ENCODE results near the gene TRAK1. TPM values are rescaled to one million over a fixed set of nuclear protein-coding genes. Genes with fewer than 3 reads are reported as not detected.

The TRAK1 gene
- total and polyA plus RNA-seq, 2 of the 4 experiments (the other 2 are of a cell fraction) = 25.6 to 28.1 TPM

GRCh38 chr3:42110631-42111030, 19.5 kb downstream of the TRAK1 start:
- no peak for DNase-seq
- H4K20me1 ChIP-seq (ENCODE audit: insufficient read depth, low read length) = no peaks in the 10 kb centered on the region
- no peak overlapping the region for H2BK5ac ChIP-seq (ENCODE audit: low read depth, low read length, poor library complexity, severe bottlenecking)
- H4K5ac ChIP-seq (ENCODE audit: low read depth, low read length) = no peak overlapping the region
- H3K79me1 ChIP-seq (ENCODE audit: low read depth in 1 of 2, low read length in 2 of 2) = peaks cover 0 to 14% of the 10 kb centered on the region in 2 experiments; a peak in 2 of 4 replicates
- H3K4me3 ChIP-seq (ENCODE audit: insufficient read depth, low read depth, low read length) = no peak overlapping the region
- in situ Hi-C loops (cut with MboI; ENCODE audit: low sequenced_read_pairs) = loop anchor here (25.0 kb wide), 1 partner anchor 327 kb away; no protein-coding TSS in a partner anchor
- H3K27me3 ChIP-seq (ENCODE audit: control insufficient read depth, insufficient read depth, low read length) = no peaks in the 10 kb centered on the region
- intact Hi-C loops (cut with micrococcal nuclease) = no loop called here
- no peak overlapping the region for H3K4me2 ChIP-seq (ENCODE audit: low read depth, low read length)
- 89% methylated on average over 2 of the region's 3 CpGs; no CpG with 5 or more reads in 1 of the 2 experiments for WGBS, 2 experiments (ENCODE audit: extremely low coverage in 2 of 2, insufficient read length in 1 of 2)
- dilution Hi-C loops (cut with HindIII; ENCODE audit: low sequenced_read_pairs, unreplicated experiment) = no loop called here
- H3K9me1 ChIP-seq (ENCODE audit: insufficient read depth, low read length) = no peaks in the 10 kb centered on the region; the same call in 1 of the 2 replicates
- no peak overlapping the region for H3K56ac ChIP-seq (ENCODE audit: extremely low read depth, insufficient read depth, low read length)
- H2BK120ac ChIP-seq (ENCODE audit: low read depth, low read length) = no peak overlapping the region
- no peak overlapping the region for H2AK5ac ChIP-seq (ENCODE audit: low read depth, low read length)
- no peak overlapping the region for H3K23ac ChIP-seq (ENCODE audit: low read depth, low read length)
- no peak overlapping the region for H4K8ac ChIP-seq (ENCODE audit: low read depth in 2 of 2, low read length in 2 of 2)
- CTCF ChIA-PET = interaction anchor here (1.3 kb wide), 1 partner anchor 81 kb away, joined by 3 read pairs; no protein-coding TSS in a partner anchor
- BruUV-seq (replicated peaks) = no TSS peak
- POLR2A ChIA-PET (ENCODE audit: unreplicated experiment) = no interaction called here
- no peak overlapping the region for H3K4ac ChIP-seq (ENCODE audit: low read depth, low read length)
- TF ChIP-seq NFE2L2 (IDR thresholded peaks at IDR 0.05; ENCODE audit: low read depth, low read length) (no peak), USF2 (IDR thresholded peaks at IDR 0.05; ENCODE audit: low read depth, low read length) (no peak), RCOR1 (IDR thresholded peaks at IDR 0.05; ENCODE audit: insufficient replicate concordance, low read length) (no peak), RFX5 (IDR thresholded peaks at IDR 0.05; ENCODE audit: low read depth, low read length) (no peak), POLR2A (IDR thresholded peaks at IDR 0.05; ENCODE audit: low read depth, low read length) (no peak), CEBPB (IDR thresholded peaks at IDR 0.05; ENCODE audit: low read depth, low read length) (no peak), SMC3 (IDR thresholded peaks at IDR 0.05; ENCODE audit: low read depth, low read length) (no peak), CTCF (conservative IDR thresholded peaks at IDR 0.05; ENCODE audit: low read depth, low read length) (no peak), MAFK (IDR thresholded peaks at IDR 0.05; ENCODE audit: low read depth, low read length) (no peak), RAD21 (IDR thresholded peaks at IDR 0.05; ENCODE audit: low read length) (no peak), ELK1 (IDR thresholded peaks at IDR 0.05; ENCODE audit: borderline replicate concordance, low read depth, low read length) (no peak), MXI1 (IDR thresholded peaks at IDR 0.05; ENCODE audit: borderline replicate concordance, low read depth, low read length) (no peak), MAZ (IDR thresholded peaks at IDR 0.05; ENCODE audit: borderline replicate concordance, low read depth, low read length) (no peak), CHD1 (IDR thresholded peaks at IDR 0.05; ENCODE audit: low read depth, low read length) (no peak), BHLHE40 (IDR thresholded peaks at IDR 0.05; ENCODE audit: low read depth, low read length) (no peak)
- no peaks in the 10 kb centered on the region for H3K9me3 ChIP-seq (ENCODE audit: control insufficient read depth, insufficient read depth, low read length)
- no peak overlapping the region for H3K9ac ChIP-seq (ENCODE audit: low read depth, low read length)
- no peak overlapping the region for H3K14ac ChIP-seq (replicated peaks; ENCODE audit: low read depth, low read length)
- no peak overlapping the region for H2AFZ ChIP-seq (replicated peaks; ENCODE audit: low read length, poor library complexity)
- no peak overlapping the region for H3K27ac ChIP-seq (ENCODE audit: insufficient read depth, low read length)
- no peaks in the 10 kb centered on the region; the same call in 1 of the 2 replicates for H3K4me1 ChIP-seq (ENCODE audit: control insufficient read depth, insufficient read depth, low read length)
- no peak overlapping the region for H2BK15ac ChIP-seq (ENCODE audit: low read depth, low read length)
- no peak overlapping the region for H3K18ac ChIP-seq (ENCODE audit: low read depth, low read length)
- no peak overlapping the region for H2BK20ac ChIP-seq (ENCODE audit: low read depth, low read length)
- no peak overlapping the region for H4K91ac ChIP-seq (ENCODE audit: insufficient read depth, low read depth, low read length)
- ATAC-seq (ENCODE audit: low read depth) = no peak
- H2AK9ac ChIP-seq (replicated peaks; ENCODE audit: low read depth, low read length, poor library complexity) = no peak overlapping the region
- no peaks in the 10 kb centered on the region for H3K36me3 ChIP-seq (ENCODE audit: control insufficient read depth, insufficient read depth, low read length)
